H1 (cell line): ENCODE measurements around the gene CNIH1. TPM values are rescaled to one million over a fixed set of nuclear protein-coding genes. Genes with fewer than 3 reads are reported as not detected.
"Not testable (repeated sequence)": the region's sequence is repeated elsewhere in the genome, so short reads cannot be mapped to it uniquely, and the experiment has no call there.

Experiments used
- CTCF ChIA-PET: fragments of 300-600 bp; sonication (Branson Sonifier 250); formaldehyde crosslinking; loops from one replicate; lab custom pipeline; 2021; ENCODE audit not compliant: partially characterized antibody; lab: Charles Lee
- POLR2A ChIA-PET: fragments of 300-600 bp; sonication (Branson Sonifier 250); formaldehyde crosslinking; loops from one replicate; lab custom pipeline; 2021; ENCODE audit warnings: inconsistent platforms; ENCODE audit not compliant: partially characterized antibody; lab: Charles Lee
- DNase-seq, 2 experiments: peaks; one replicate each; pipeline versions ENCODE4 v3.0.0 to v3.0.0-alpha.2; 2010 to 2022; ENCODE audit warnings: low spot score in 2 of 2, low read depth in 1 of 2, mixed read lengths in 1 of 2
- FAIRE-seq: peaks from 2 replicates; lab custom pipeline; 2011; peaks lifted over from hg19 to GRCh38; lab: Jason Lieb, UNC
- H2AFZ ChIP-seq: 2 replicates; pipeline ENCODE4 v1.8.1; 2012; ENCODE audit warnings: low read length, inconsistent platforms
- H2AK5ac ChIP-seq: 2 replicates; pipeline ENCODE4 v1.6.1; 2013; ENCODE audit warnings: low read depth, low read length
- H2BK120ac ChIP-seq: replicated peaks from 2 replicates; pipeline ENCODE3; 2013; ENCODE audit warnings: low read depth, low read length, inconsistent platforms
- H2BK12ac ChIP-seq: 2 replicates; pipeline ENCODE4 v1.6.1; 2013; ENCODE audit warnings: low read depth, low read length
- H2BK15ac ChIP-seq: 2 replicates; pipeline ENCODE4 v1.6.1; 2013; ENCODE audit warnings: low read length
- H2BK20ac ChIP-seq: 2 replicates; pipeline ENCODE4 v1.6.1; 2013; ENCODE audit warnings: low read length
- H2BK5ac ChIP-seq: 2 replicates; pipeline ENCODE4 v1.6.1; 2013; ENCODE audit warnings: low read depth, low read length
- H3K14ac ChIP-seq: 2 replicates; pipeline ENCODE4 v1.6.1; 2013; ENCODE audit warnings: inconsistent platforms; ENCODE audit not compliant: insufficient read length
- H3K18ac ChIP-seq: 2 replicates; pipeline ENCODE4 v1.6.1; 2013; ENCODE audit warnings: low read length; ENCODE audit errors: extremely low read depth
- H3K23ac ChIP-seq: 2 replicates; pipeline ENCODE4 v1.6.1; 2013; ENCODE audit warnings: inconsistent platforms; ENCODE audit not compliant: insufficient read length
- H3K23me2 ChIP-seq: 2 replicates; pipeline ENCODE4 v1.6.1; 2013; ENCODE audit warnings: low read depth, low read length
- H3K27ac ChIP-seq: 2 replicates; pipeline ENCODE4 v1.6.1; 2011; ENCODE audit warnings: low read depth, low read length, inconsistent platforms
- H3K27me3 ChIP-seq, 4 experiments: replicated peaks in 1 of 4; 1 replicate in 1 of 4; 2 replicates in 3 of 4; pipeline versions ENCODE4 v1.6.1 to v1.8.1; 2011 to 2013; ENCODE audit warnings: low read length in 3 of 4, mild to moderate bottlenecking in 3 of 4, inconsistent platforms in 2 of 4, mixed read lengths in 2 of 4, moderate library complexity in 1 of 4; ENCODE audit not compliant: control insufficient read depth in 3 of 4, insufficient read depth in 3 of 4; ENCODE audit errors: extremely low read depth in 1 of 4
- H3K36me3 ChIP-seq, 4 experiments: 2 replicates each; pipeline versions ENCODE4 v1.6.1 to v1.8.1; 2011 to 2013; ENCODE audit warnings: mild to moderate bottlenecking in 4 of 4, low read length in 3 of 4, moderate library complexity in 2 of 4, control low read depth in 1 of 4, inconsistent platforms in 1 of 4; ENCODE audit not compliant: insufficient read depth in 4 of 4, control insufficient read depth in 2 of 4
- H3K4ac ChIP-seq: replicated peaks from 2 replicates; pipeline ENCODE3; 2013; ENCODE audit warnings: low read length, low read depth, mixed read lengths, inconsistent platforms; ENCODE audit not compliant: insufficient read length
- H3K4me1 ChIP-seq, 4 experiments: replicated peaks in 1 of 4; 1 replicate in 1 of 4; 2 replicates in 3 of 4; pipeline versions ENCODE4 v1.6.1 to v1.8.1; 2011 to 2013; ENCODE audit warnings: low read length in 3 of 4, inconsistent platforms in 2 of 4, mixed read lengths in 1 of 4; ENCODE audit not compliant: insufficient read depth in 4 of 4, control insufficient read depth in 3 of 4
- H3K4me2 ChIP-seq, 2 experiments: 2 replicates each; pipeline versions ENCODE4 v1.6.1 to v1.8.1; 2011 to 2013; ENCODE audit warnings: low read depth in 2 of 2, low read length in 2 of 2, control low read depth in 1 of 2, inconsistent platforms in 1 of 2, mild to moderate bottlenecking in 1 of 2; ENCODE audit not compliant: insufficient read depth in 1 of 2
- H3K4me3 ChIP-seq, 4 experiments: fragments of 200-600, 300-600 bp in 1 of 4; sonication (generic), shearing (Covaris generic), sonication (Bioruptor Twin) in 1 of 4; 2 replicates each; pipeline versions ENCODE4 v1.5.1 to v1.8.1; 2011 to 2016; ENCODE audit warnings: low read length in 4 of 4, low read depth in 3 of 4, control low read depth in 2 of 4, inconsistent platforms in 2 of 4, mild to moderate bottlenecking in 2 of 4, mixed read lengths in 1 of 4, moderate library complexity in 1 of 4; ENCODE audit not compliant: insufficient read depth in 2 of 4; ENCODE audit errors: extremely low read depth in 1 of 4
- H3K56ac ChIP-seq: replicated peaks from 2 replicates; pipeline ENCODE3; 2013; ENCODE audit warnings: low read depth, mild to moderate bottlenecking, mixed read lengths, low read length, inconsistent platforms; ENCODE audit not compliant: insufficient read length
- H3K79me1 ChIP-seq: 2 replicates; pipeline ENCODE4 v1.6.1; 2013; ENCODE audit warnings: low read depth, low read length, control low read depth
- H3K79me2 ChIP-seq, 2 experiments: 2 replicates each; pipeline versions ENCODE4 v1.6.1 to v1.8.1; 2012 to 2013; ENCODE audit warnings: low read length in 2 of 2, mild to moderate bottlenecking in 2 of 2, inconsistent platforms in 1 of 2; ENCODE audit not compliant: insufficient read depth in 2 of 2, control insufficient read depth in 1 of 2
- H3K9ac ChIP-seq, 4 experiments: replicated peaks in 1 of 4; 1 replicate in 1 of 4; 2 replicates in 3 of 4; pipeline versions ENCODE4 v1.6.1 to v1.8.1; 2011 to 2013; ENCODE audit warnings: low read depth in 3 of 4, low read length in 3 of 4, control low read depth in 2 of 4, mild to moderate bottlenecking in 2 of 4, moderate library complexity in 2 of 4, inconsistent platforms in 1 of 4; ENCODE audit errors: extremely low read depth in 1 of 4
- H3K9me3 ChIP-seq, 2 experiments: 2 replicates each; pipeline versions ENCODE4 v1.6.1 to v1.8.1; 2012 to 2013; ENCODE audit warnings: mild to moderate bottlenecking in 2 of 2, moderate library complexity in 2 of 2, control low read depth in 1 of 2, inconsistent platforms in 1 of 2, low read depth in 1 of 2, low read length in 1 of 2, mixed read lengths in 1 of 2; ENCODE audit not compliant: insufficient read depth in 2 of 2
- H4K20me1 ChIP-seq, 2 experiments: replicated peaks in 1 of 2; 2 replicates each; pipeline versions ENCODE3 to v1.8.1; 2011 to 2013; ENCODE audit warnings: inconsistent platforms in 2 of 2, low read length in 2 of 2, mild to moderate bottlenecking in 1 of 2; ENCODE audit not compliant: insufficient read depth in 2 of 2, control insufficient read depth in 1 of 2
- H4K5ac ChIP-seq: 2 replicates; pipeline ENCODE4 v1.6.1; 2013; ENCODE audit warnings: low read length, low read depth, mixed read lengths, inconsistent platforms; ENCODE audit not compliant: insufficient read length
- H4K8ac ChIP-seq: 2 replicates; pipeline ENCODE4 v1.8.0; 2013; ENCODE audit warnings: mild to moderate bottlenecking, moderate library complexity, low read length, inconsistent platforms; ENCODE audit not compliant: insufficient read depth; ENCODE audit errors: extremely low read depth
- H4K91ac ChIP-seq: replicated peaks from 2 replicates; pipeline ENCODE3; 2013; ENCODE audit warnings: low read length, mixed read lengths, inconsistent platforms; ENCODE audit not compliant: insufficient read length
- whole genome bisulfite sequencing, 2 experiments: shearing (Covaris generic) in 1 of 2; methylation state at CpG; one replicate each; pipeline versions ENCODE4 v1.1.6 to v1.1.7; 2013 to 2015; ENCODE audit warnings: low lambda C conversion rate in 2 of 2, mixed read lengths in 2 of 2, inconsistent platforms in 1 of 2, low coverage in 1 of 2, missing lambda C conversion rate in 1 of 2; ENCODE audit not compliant: insufficient replicate concordance in 2 of 2, insufficient coverage in 1 of 2, insufficient read length in 1 of 2; ENCODE audit errors: extremely low coverage in 1 of 2, missing lambda C conversion rate in 1 of 2; 5-methylcytosine and 5-hydroxymethylcytosine counted together
- polyA plus RNA-seq, 7 experiments: library from polyadenylated mRNA; depleted of rRNA in 3 of 7; stranded (reverse) in 5 of 7; unstranded in 2 of 7; fragments of >200 nt in 5 of 7; fragments of 200-250 nt in 2 of 7; gene quantifications; 1 replicate in 5 of 7; 2 replicates in 1 of 7; 4 replicates in 1 of 7; pipeline versions ENCODE4 v1.2.1 to v1.2.3, GENCODE V29; 2011 to 2013; ENCODE audit warnings: missing spikeins in 2 of 7, mixed read lengths in 2 of 7
- total RNA-seq: library from RNA; stranded (reverse); fragmentation: NEBNext Ultra II Directional; extraction: Animal tissue kit (Norgen Biotek cat#: 25700); gene quantifications from 2 replicates; pipeline ENCODE4 v1.2.1, GENCODE V29; 2021

The CNIH1 gene
- total and polyA plus RNA-seq, 2 of the 8 experiments (the other 6 are each of a cell fraction or from before 2014, with no cell fraction given) = 119 to 333 TPM

DNA sequence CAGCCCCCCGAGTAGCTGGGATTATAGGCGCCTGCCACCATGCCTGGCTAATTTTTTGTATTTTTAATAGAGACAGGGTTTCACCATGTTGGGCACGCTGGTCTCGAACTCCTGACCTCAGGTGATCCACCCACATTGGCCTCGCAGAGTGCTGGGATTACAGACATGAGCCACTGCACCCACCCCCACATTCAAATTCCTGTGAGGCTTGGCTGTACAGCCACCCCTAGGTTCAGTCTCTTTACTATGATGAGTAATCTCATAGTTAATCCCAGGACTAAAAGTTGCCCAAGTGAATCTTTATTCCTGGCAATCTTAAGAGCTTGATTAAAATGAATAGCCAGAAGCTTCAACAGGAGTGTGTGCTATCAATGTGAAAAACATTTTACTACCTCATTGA is 12.8 kb upstream of the CNIH1 start:
- H3K4ac ChIP-seq, CTCF ChIA-PET, H3K9ac ChIP-seq, H3K4me1 ChIP-seq, H3K79me2 ChIP-seq, H2BK12ac ChIP-seq, H2AK5ac ChIP-seq, H4K91ac ChIP-seq, H3K14ac ChIP-seq, H2BK15ac ChIP-seq, DNase-seq, H3K36me3 ChIP-seq, H3K4me3 ChIP-seq, H3K79me1 ChIP-seq, H3K56ac ChIP-seq, H3K23ac ChIP-seq, H2BK5ac ChIP-seq, H3K4me2 ChIP-seq, H4K8ac ChIP-seq, H3K23me2 ChIP-seq, H2AFZ ChIP-seq, H3K18ac ChIP-seq, H4K20me1 ChIP-seq, H2BK120ac ChIP-seq, H2BK20ac ChIP-seq, H3K27ac ChIP-seq, H3K9me3 ChIP-seq, FAIRE-seq, H3K27me3 ChIP-seq, POLR2A ChIA-PET, H4K5ac ChIP-seq: not testable (repeated sequence)
- 93% methylated on average over 5 of the region's 5 CpGs; no CpG with 5 or more reads in 1 of the 2 experiments for WGBS, 2 experiments
